GM12878 (cell line): ENCODE data around the gene PYGO2. TPM values are rescaled to one million over a fixed set of nuclear protein-coding genes. Genes with fewer than 3 reads are reported as not detected.

Source experiments
- ATAC-seq: fragments of 200-7000 bp; cut with Tn5 transposase; 3 replicates; pipeline ENCODE4 v1.9.1; 2020; ENCODE audit warnings: mild to moderate bottlenecking, moderate library complexity
- BruUV-seq: library from RNA; stranded (reverse); fragments of 400-500 nt; replicated peaks from 2 replicates; lab custom pipeline; 2021; lab: Mats Ljungman, UMichigan
- CTCF ChIA-PET: fragments of 300-600 bp; sonication (Branson Sonifier 250); formaldehyde crosslinking; extraction: SDS; loops from one replicate; lab custom pipeline; 2021; ENCODE audit warnings: inconsistent platforms; lab: Yijun Ruan, JAX
- POLR2A ChIA-PET: fragments of 350-600 bp; formaldehyde crosslinking; extraction: SDS; loops from one replicate; lab custom pipeline; 2021; ENCODE audit warnings: inconsistent platforms; lab: Charles Lee
- RAD21 ChIA-PET: fragments of 300-600 bp; sonication (Branson Sonifier 250); formaldehyde crosslinking; loops from one replicate; lab custom pipeline; 2023; ENCODE audit warnings: antibody characterized with exemption; ENCODE audit not compliant: unreplicated experiment; lab: Charles Lee
- SMC1A ChIA-PET: fragments of 300-600 bp; sonication (Branson Sonifier 250); formaldehyde crosslinking; loops from one replicate; lab custom pipeline; 2023; ENCODE audit not compliant: unreplicated experiment, uncharacterized antibody; lab: Charles Lee
- DNase-seq: peaks from one replicate; pipeline ENCODE4 v3.0.0-alpha.2; 2011; ENCODE audit warnings: low read depth, low spot score
- FAIRE-seq: peaks from 3 replicates; lab custom pipeline; 2011; peaks lifted over from hg19 to GRCh38; lab: Jason Lieb, UNC
- H2AFZ ChIP-seq: 2 replicates; pipeline ENCODE4 v1.6.0; 2011; ENCODE audit warnings: low read depth, low read length, control low read depth; ENCODE audit not compliant: control insufficient read depth
- H3K27ac ChIP-seq: 2 replicates; pipeline ENCODE4 v1.5.1; 2011; ENCODE audit warnings: control low read depth; ENCODE audit not compliant: control insufficient read depth, insufficient read depth
- H3K27me3 ChIP-seq, 2 experiments: replicated peaks in 1 of 2; 2 replicates each; pipeline versions ENCODE4 v1.6.0 to v1.6.1; 2011; ENCODE audit warnings: low read length in 1 of 2; ENCODE audit not compliant: control insufficient read depth in 2 of 2, insufficient read depth in 2 of 2
- H3K36me3 ChIP-seq, 2 experiments: 2 replicates each; pipeline ENCODE4 v1.5.1; 2011; ENCODE audit warnings: low read length in 1 of 2; ENCODE audit not compliant: control insufficient read depth in 2 of 2, insufficient read depth in 2 of 2
- H3K4me1 ChIP-seq: 2 replicates; pipeline ENCODE4 v1.6.1; 2011; ENCODE audit warnings: mild to moderate bottlenecking, low read length, moderate library complexity, mixed read lengths; ENCODE audit not compliant: control insufficient read depth, insufficient read depth
- H3K4me2 ChIP-seq: 2 replicates; pipeline ENCODE4 v1.6.0; 2011; ENCODE audit warnings: control low read depth; ENCODE audit not compliant: control insufficient read depth, insufficient read depth
- H3K4me3 ChIP-seq: fragments of 200-600 bp; sonication (generic); 2 replicates; pipeline ENCODE4 v1.5.1; 2016
- H3K79me2 ChIP-seq: 2 replicates; pipeline ENCODE4 v1.6.0; 2011; ENCODE audit warnings: low read length; ENCODE audit not compliant: control insufficient read depth, insufficient read depth
- H3K9ac ChIP-seq: 2 replicates; pipeline ENCODE4 v1.8.0; 2011; ENCODE audit warnings: low read length, control low read depth, mixed read lengths; ENCODE audit not compliant: control insufficient read depth, insufficient read depth
- H3K9me3 ChIP-seq: replicated peaks from 3 replicates; pipeline ENCODE4 v1.5.1; 2011; ENCODE audit warnings: mild to moderate bottlenecking, low read length; ENCODE audit not compliant: control insufficient read depth, insufficient read depth
- H4K20me1 ChIP-seq: 2 replicates; pipeline ENCODE4 v1.6.0; 2011; ENCODE audit not compliant: control insufficient read depth, insufficient read depth
- BRCA1 ChIP-seq: IDR thresholded peaks from 2 replicates; pipeline ENCODE4 v1.6.1; 2011; ENCODE audit warnings: low read depth, low read length, improper control_type of control experiment
- CBX3 ChIP-seq: fragments of 200-600 bp; sonication (generic); IDR thresholded peaks from 2 replicates; pipeline ENCODE4 v1.6.1; 2016; ENCODE audit warnings: low read depth, borderline replicate concordance
- CBX5 ChIP-seq: sonication (generic); IDR thresholded peaks from 2 replicates; pipeline ENCODE4 v1.6.1; 2016; ENCODE audit warnings: low read depth, moderate library complexity, mild to moderate bottlenecking, inconsistent platforms
- MLLT1 ChIP-seq: fragments of 450-650 bp; IDR thresholded peaks from 2 replicates; pipeline ENCODE4 v1.6.1; 2016; ENCODE audit warnings: mild to moderate bottlenecking
- NFYA ChIP-seq: IDR thresholded peaks from 2 replicates; pipeline ENCODE4 v1.6.1; 2011; ENCODE audit warnings: low read depth, mild to moderate bottlenecking, low read length, improper control_type of control experiment, borderline replicate concordance
- POLR2AphosphoS2 ChIP-seq: IDR thresholded peaks from 2 replicates; pipeline ENCODE4 v1.6.1; 2011; ENCODE audit warnings: low read depth, mild to moderate bottlenecking, low read length, improper control_type of control experiment, moderate library complexity
- SUPT20H ChIP-seq: IDR thresholded peaks from 2 replicates; pipeline ENCODE4 v1.6.1; 2011; ENCODE audit warnings: low read depth, mild to moderate bottlenecking, low read length, moderate library complexity, borderline replicate concordance; ENCODE audit not compliant: control insufficient read depth
- WGBS: methylation state at CpG from one replicate; pipeline ENCODE4 v1.1.6; 2016; ENCODE audit warnings: low lambda C conversion rate; ENCODE audit not compliant: insufficient replicate concordance, insufficient coverage; ENCODE audit errors: missing lambda C conversion rate; 5-methylcytosine and 5-hydroxymethylcytosine counted together
- in situ Hi-C: fragments of 300-500 bp; cut with MboI; formaldehyde crosslinking; loops from 9 replicates; pipeline ENCODE4 v1.14.3; 2018; ENCODE audit warnings: mixed read lengths
- intact Hi-C: fragments of 100-400 bp; cut with micrococcal nuclease; formaldehyde crosslinking; loops from one replicate; pipeline ENCODE4 v1.14.2; 2022; ENCODE audit not compliant: unreplicated experiment
- polyA plus RNA-seq, 11 experiments: library from polyadenylated mRNA; depleted of rRNA in 4 of 11; unstranded in 6 of 11; stranded (reverse) in 5 of 11; fragments of >200 nt; fragmentation: Nextera tagmentation in 4 of 11; fragmentation: Illumina TruSeq in 1 of 11; extraction: Ambion mirVana in 4 of 11; extraction: Trizol in 1 of 11; gene quantifications; 1 replicate in 1 of 11; 2 replicates in 10 of 11; pipeline versions ENCODE4 v1.2.1 to v1.2.3, GENCODE V29; 2011 to 2016; ENCODE audit warnings: inconsistent platforms in 2 of 11, missing spikeins in 2 of 11, low read depth in 1 of 11
- total RNA-seq, 4 experiments: library from RNA; depleted of rRNA in 3 of 4; stranded (reverse); fragments of >200 nt in 3 of 4; fragmentation: Illumina TruSeq in 1 of 4; extraction: Trizol in 1 of 4; gene quantifications; 2 replicates each; pipeline versions ENCODE4 v1.2.1 to v1.2.3, GENCODE V29; 2013 to 2021

PYGO2 gene
- total and polyA plus RNA-seq, 10 of the 15 experiments (the other 5 are each of a cell fraction or from before 2014, with no cell fraction given): 8.1 to 33.8 (median 23.5) TPM

- no peak overlapping the region for H3K9ac ChIP-seq
- no peak overlapping the region for H3K27ac ChIP-seq
- no peaks in the 10 kb centered on the region for H4K20me1 ChIP-seq
- no TSS peak for BruUV-seq
- TF ChIP-seq POLR2AphosphoS2: no peak
- no peak for TF ChIP-seq CBX3
- TF ChIP-seq BRCA1: no peak
- no peak for TF ChIP-seq SUPT20H
- no peak for TF ChIP-seq NFYA
- ChIA-PET RAD21 (interaction anchor here (0.9 to 2.5 kb wide), 3 partner anchors 14 to 91 kb away, joined by 3 to 16 read pairs (median 5); partner anchors contain the start of gene PBXIP1), POLR2A (interaction anchor here (9.8 kb wide), 1 partner anchor 12 kb away, joined by 140 read pairs; the partner anchor contains the start of genes PBXIP1 and PYGO2), SMC1A (interaction anchor here (2.5 to 3.2 kb wide), 2 partner anchors 8 to 14 kb away, joined by 14 to 21 read pairs; partner anchors contain the start of genes PBXIP1 and PYGO2), CTCF (interaction anchor here (20.6 kb wide), 1 partner anchor 28 kb away, joined by 226 read pairs; the partner anchor contains the start of genes LENEP and ZBTB7B)
- peaks cover 41% of the 10 kb centered on the region for H3K79me2 ChIP-seq
- H3K36me3 ChIP-seq: peaks cover 10 to 12% of the 10 kb centered on the region in 2 experiments; a peak in 3 of 4 replicates
- H3K4me3 ChIP-seq: no peak overlapping the region
- FAIRE-seq (no peak), DNase-seq (no peak), ATAC-seq (no peak)
- no peak overlapping the region for H2AFZ ChIP-seq
- no peak overlapping the region; the same call in 1 of the 2 replicates for H3K4me2 ChIP-seq
- no peaks in the 10 kb centered on the region for H3K9me3 ChIP-seq
- WGBS: 70% methylated on average over 5 of the region's 5 CpGs
- intact Hi-C loops (no loop called here), in situ Hi-C loops (no loop called here)
- H3K4me1 ChIP-seq: peaks cover 22% of the 10 kb centered on the region
- H3K27me3 ChIP-seq: no peaks in the 10 kb centered on the region
These were observed 7.7 kb upstream of the PYGO2 start for GRCh38 chr1:154969246-154969645.

- intact Hi-C loops: no loop called here
- 89% methylated on average over 3 of the region's 3 CpGs for WGBS
- SMC1A ChIA-PET: no interaction called here
- Histone ChIP-seq H3K4me2 (no peak overlapping the region), H3K9ac (no peak overlapping the region), H3K36me3 (peaks cover 10 to 12% of the 10 kb centered on the region in 2 experiments; a peak in 3 of 4 replicates), H3K79me2 (peaks cover 41% of the 10 kb centered on the region), H3K27ac (no peak overlapping the region), H4K20me1 (no peaks in the 10 kb centered on the region), H3K4me3 (no peak overlapping the region), H3K9me3 (no peaks in the 10 kb centered on the region), H3K4me1 (peaks cover 22% of the 10 kb centered on the region), H3K27me3 (no peaks in the 10 kb centered on the region), H2AFZ (no peak overlapping the region)
- CTCF ChIA-PET: interaction anchor here (20.6 kb wide), 1 partner anchor 29 kb away, joined by 226 read pairs; the partner anchor contains the start of genes LENEP and ZBTB7B
- POLR2A ChIA-PET: interaction anchor here (9.8 kb wide), 1 partner anchor 12 kb away, joined by 140 read pairs; the partner anchor contains the start of genes PBXIP1 and PYGO2
- TF ChIP-seq CBX5: no peak
- no peak for TF ChIP-seq MLLT1
- in situ Hi-C loops: no loop called here
- ATAC-seq: no peak
- RAD21 ChIA-PET: interaction anchor here (0.9 kb wide), 1 partner anchor 90 kb away, joined by 3 read pairs; no protein-coding TSS in a partner anchor
- no TSS peak for BruUV-seq
- FAIRE-seq: no peak
- no peak for DNase-seq
These were observed 7.1 kb upstream of the PYGO2 start for GRCh38 chr1:154968731-154969130.
